Activated CD4-positive, alpha-beta memory T cell treated with anti-CD3 and anti-CD28 coated beads for 36 hours (primary cell): ENCODE data around the gene IFNLR1. TPM values are rescaled to one million over a fixed set of nuclear protein-coding genes. Genes with fewer than 3 reads are reported as not detected.

Source experiments
- CTCF ChIA-PET: fragments of 350-600 bp; sonication (Branson Sonifier 250); formaldehyde crosslinking; loops from one replicate; lab custom pipeline; 2021; ENCODE audit warnings: antibody characterized with exemption, inconsistent platforms; lab: Charles Lee
- POLR2A ChIA-PET: fragments of 350-600 bp; sonication (Branson Sonifier 250); formaldehyde crosslinking; loops from one replicate; lab custom pipeline; 2021; ENCODE audit warnings: antibody characterized with exemption; lab: Charles Lee
- DNase-seq: peaks from one replicate; pipeline ENCODE4 v3.0.0-alpha.2; 2020
- H3K27ac Mint-ChIP-seq: one replicate; pipeline ENCODE4 v1.8.0; 2021; ENCODE audit warnings: mixed read lengths
- H3K27me3 Mint-ChIP-seq: one replicate; pipeline ENCODE4 v1.8.0; 2021; ENCODE audit warnings: mixed read lengths
- H3K36me3 Mint-ChIP-seq: one replicate; pipeline ENCODE4 v1.8.0; 2021; ENCODE audit warnings: mixed read lengths
- H3K4me1 Mint-ChIP-seq: one replicate; pipeline ENCODE4 v1.8.0; 2021; ENCODE audit warnings: low read depth, mixed read lengths
- H3K4me3 Mint-ChIP-seq: one replicate; pipeline ENCODE4 v1.8.0; 2021; ENCODE audit warnings: mild to moderate bottlenecking, mixed read lengths
- H3K9me3 Mint-ChIP-seq: one replicate; pipeline ENCODE4 v1.8.0; 2021; ENCODE audit warnings: mixed read lengths
- intact Hi-C: fragments of 100-400 bp; cut with micrococcal nuclease; formaldehyde crosslinking; loops from one replicate; pipeline ENCODE4 v1.15.1; 2023
- total RNA-seq, 2 experiments: library from RNA; stranded (reverse); gene quantifications; one replicate each; pipeline ENCODE4 v1.2.3, GENCODE V29; 2021

The IFNLR1 gene
- total RNA-seq: 1 to 10 TPM; 6.2 to 10.0 TPM

DNA sequence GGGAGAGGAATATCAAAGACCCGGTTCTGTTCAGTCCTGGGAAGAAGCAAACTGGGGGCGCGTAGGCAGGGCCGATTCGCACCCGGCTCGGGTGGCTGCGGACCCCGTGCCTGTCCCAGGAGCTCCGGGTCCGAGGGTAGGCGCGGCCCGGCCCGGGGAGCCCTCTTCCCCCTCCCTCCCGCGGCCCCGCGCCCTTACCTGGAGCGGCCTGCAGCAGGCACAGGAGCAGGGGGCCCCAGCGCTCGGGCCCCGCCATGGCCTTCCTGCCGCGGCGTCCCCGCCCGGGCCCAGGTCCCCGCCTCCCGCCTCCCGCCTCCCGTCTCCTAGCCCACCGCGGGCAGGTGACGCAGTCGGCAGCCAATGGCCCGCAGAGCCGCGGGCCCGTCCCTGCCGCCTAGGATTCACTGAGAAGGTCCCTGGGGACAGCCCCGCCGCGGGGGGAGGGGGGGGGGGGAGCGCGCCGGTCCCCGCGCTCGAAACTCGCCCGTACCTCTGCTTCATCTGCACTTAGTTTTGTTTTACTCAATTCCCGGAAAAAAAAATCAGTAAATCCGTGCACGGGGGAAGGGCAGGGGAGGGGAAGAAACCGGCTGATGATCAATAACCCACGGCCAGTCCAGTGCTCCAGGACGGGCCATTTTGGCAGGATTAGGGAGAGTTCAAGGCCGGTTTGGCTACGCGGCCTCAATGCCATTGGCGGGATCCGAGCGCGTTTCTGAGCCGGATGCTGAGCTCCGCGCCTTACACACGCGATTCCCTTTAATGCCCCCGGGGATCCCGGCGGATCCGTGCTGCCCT, at the start of gene IFNLR1:
IFNLR1 (minus strand) TSS at position 297 of the 798 bp plus-strand sequence; CDS start at position 256, 41 bp downstream.
- peaks cover 2% of the 10 kb centered on the region for H3K36me3 Mint-ChIP-seq
- intact Hi-C loops: loop anchor here (1.0 to 5.0 kb wide), 2 partner anchors 37 to 115 kb away; no protein-coding TSS in a partner anchor
- H3K27ac Mint-ChIP-seq: peak within 1 kb of the TSS; percentile 54
- peaks cover 48% of the 10 kb centered on the region for H3K4me1 Mint-ChIP-seq
- H3K27me3 Mint-ChIP-seq: peaks cover 2% of the 10 kb centered on the region
- H3K9me3 Mint-ChIP-seq: peaks cover 5% of the 10 kb centered on the region
- ChIA-PET POLR2A (interaction anchor here (0.9 to 1.8 kb wide), 3 partner anchors 37 to 354 kb away, joined by 3 to 6 read pairs (median 3); partner anchors contain the start of gene SRSF10), CTCF (interaction anchor here (0.6 to 9.2 kb wide), 5 partner anchors 13 to 727 kb away, joined by 3 to 100 read pairs (median 29); no protein-coding TSS in a partner anchor)
- DNase-seq: peak; percentile 91
- H3K4me3 Mint-ChIP-seq: peak within 1 kb of the TSS; percentile 80

DNA sequence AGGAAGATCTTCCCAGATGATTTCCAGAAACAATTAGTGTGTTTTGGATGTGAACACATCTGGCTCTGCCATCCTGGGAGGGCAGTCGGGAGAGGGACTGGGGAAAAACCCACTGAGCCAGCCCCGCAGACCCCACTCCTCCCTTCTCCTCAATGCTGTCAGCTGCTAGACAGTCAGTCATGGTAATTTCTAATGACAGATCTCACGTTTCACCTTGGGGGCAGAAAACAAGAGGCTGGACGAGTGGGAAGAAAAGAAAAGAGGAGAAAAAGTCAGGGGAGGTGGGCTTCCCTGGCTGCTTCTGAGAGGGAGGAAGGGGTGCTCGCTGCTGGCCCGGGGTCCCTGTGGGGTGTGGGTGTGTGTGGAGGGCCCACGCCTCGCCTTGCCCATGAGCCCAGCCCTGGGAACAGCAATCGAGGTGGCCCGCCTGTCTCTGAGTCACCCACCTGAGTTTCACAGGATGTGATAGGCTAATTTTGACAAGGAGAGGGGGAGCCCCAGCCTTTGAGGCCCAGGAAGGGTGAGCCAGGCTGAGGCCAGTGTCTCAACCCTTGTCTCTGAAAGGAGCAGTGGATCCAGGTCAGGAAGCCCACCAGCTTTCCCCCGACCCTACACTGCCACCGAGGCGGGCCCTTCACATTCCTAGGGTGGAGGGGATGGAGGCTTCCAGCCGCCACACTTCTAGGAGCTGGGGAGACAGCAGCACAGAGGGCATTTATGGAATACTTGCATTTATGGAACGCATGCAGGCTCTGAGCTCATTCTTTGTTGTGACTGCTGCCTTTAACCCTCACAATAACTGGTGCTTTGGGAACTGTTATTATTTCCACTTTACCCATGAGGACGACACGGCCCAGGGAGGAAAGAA, 49.1 kb upstream of the IFNLR1 start:
- Mint-ChIP-seq H3K9me3 (peaks cover 4% of the 10 kb centered on the region), H3K27ac (no peak overlapping the region), H3K27me3 (peaks cover 21% of the 10 kb centered on the region), H3K4me3 (no peak overlapping the region), H3K4me1 (peaks cover 16% of the 10 kb centered on the region), H3K36me3 (no peaks in the 10 kb centered on the region)
- ChIA-PET POLR2A (no interaction called here), CTCF (interaction anchor here (0.9 to 1.7 kb wide), 2 partner anchors 37 to 86 kb away, joined by 4 to 8 read pairs; no protein-coding TSS in a partner anchor)
- intact Hi-C loops: loop anchor here (5.0 kb wide), 2 partner anchors 44 to 86 kb away; no protein-coding TSS in a partner anchor
- peak; percentile 83 for DNase-seq

DNA sequence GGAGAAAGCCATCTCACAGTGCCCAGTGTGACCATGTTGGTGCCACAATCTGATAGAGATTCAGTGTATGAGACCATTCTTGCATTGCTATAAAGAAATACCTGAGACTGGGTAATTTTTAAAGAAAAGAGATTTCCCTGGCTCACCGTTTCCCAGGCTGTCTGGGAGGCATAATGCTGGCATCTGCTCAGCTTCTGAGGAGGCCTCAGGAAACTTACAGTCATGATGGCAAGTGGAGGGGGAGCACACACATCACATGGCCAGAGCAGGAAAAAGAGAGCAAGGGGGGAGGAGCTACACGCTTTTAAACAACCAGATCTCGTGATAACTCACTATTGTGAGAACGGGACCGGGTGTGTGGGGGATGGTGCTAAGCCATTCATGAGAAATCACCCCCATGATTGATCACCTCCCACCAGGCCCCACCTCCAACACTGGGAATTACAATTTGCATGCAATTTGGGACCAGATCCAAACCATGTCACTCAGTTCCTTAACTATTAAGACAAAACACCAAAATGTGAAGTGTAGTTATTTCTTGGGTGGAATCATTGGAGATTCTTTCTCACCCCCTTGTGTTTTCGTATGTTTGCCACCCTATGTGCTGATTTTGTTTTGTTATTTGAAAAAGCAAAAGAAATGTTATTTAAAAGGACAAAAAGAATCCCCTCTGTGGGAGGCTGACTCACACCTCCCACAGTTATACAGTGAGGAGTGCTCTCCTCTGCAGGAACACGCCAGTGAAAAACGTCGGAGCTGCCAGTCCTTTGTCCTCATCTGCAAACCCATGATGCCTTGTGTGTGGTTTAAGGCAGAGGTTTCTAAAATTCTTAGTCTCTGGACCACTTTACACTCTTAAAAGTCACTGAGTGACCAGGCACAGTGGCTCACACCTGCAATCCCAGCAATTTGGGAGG, 46.9 kb upstream of the IFNLR1 start:
- CTCF ChIA-PET: interaction anchor here (1.0 kb wide), 1 partner anchor 157 kb away, joined by 3 read pairs; no protein-coding TSS in a partner anchor
- no peak overlapping the region for H3K27ac Mint-ChIP-seq

DNA sequence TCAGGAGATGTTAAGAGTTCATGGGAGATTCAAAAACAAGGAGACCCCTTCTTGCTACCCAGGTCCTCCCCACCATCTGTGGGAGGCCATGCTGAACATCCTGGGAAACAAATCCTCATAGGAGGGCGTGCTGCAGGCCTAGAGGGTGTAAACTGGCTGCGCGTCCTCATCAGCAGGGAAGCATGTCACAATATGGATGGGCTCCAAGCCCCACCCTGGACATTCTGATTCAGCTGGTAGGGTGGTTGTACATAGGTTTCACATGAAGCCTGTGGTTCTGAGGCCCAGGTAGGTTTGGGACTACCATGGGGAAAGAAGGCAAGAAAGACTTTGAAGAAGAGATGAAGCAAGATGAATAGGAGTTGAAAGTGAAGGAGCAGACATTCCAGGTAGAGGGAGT, 44.6 kb upstream of the IFNLR1 start:
- H3K9me3 Mint-ChIP-seq: peaks cover 4% of the 10 kb centered on the region
- DNase-seq: no peak
- peaks cover 12% of the 10 kb centered on the region for H3K27me3 Mint-ChIP-seq
- intact Hi-C loops: no loop called here
- peaks cover 23% of the 10 kb centered on the region for H3K4me1 Mint-ChIP-seq
- CTCF ChIA-PET: interaction anchor here (1.2 kb wide), 1 partner anchor 30 kb away, joined by 4 read pairs; no protein-coding TSS in a partner anchor
- POLR2A ChIA-PET: no interaction called here
- H3K27ac Mint-ChIP-seq: no peak overlapping the region
- no peak overlapping the region for H3K4me3 Mint-ChIP-seq
- H3K36me3 Mint-ChIP-seq: no peaks in the 10 kb centered on the region

More for the DNA sequence above, 46.9 kb upstream of the IFNLR1 start:
- no peak for DNase-seq
- no peak overlapping the region for H3K4me3 Mint-ChIP-seq
- peaks cover 4% of the 10 kb centered on the region for H3K9me3 Mint-ChIP-seq
- H3K36me3 Mint-ChIP-seq: no peaks in the 10 kb centered on the region
- intact Hi-C loops: no loop called here
- POLR2A ChIA-PET: no interaction called here
- peaks cover 21% of the 10 kb centered on the region for H3K27me3 Mint-ChIP-seq
- H3K4me1 Mint-ChIP-seq: peaks cover 16% of the 10 kb centered on the region

DNA sequence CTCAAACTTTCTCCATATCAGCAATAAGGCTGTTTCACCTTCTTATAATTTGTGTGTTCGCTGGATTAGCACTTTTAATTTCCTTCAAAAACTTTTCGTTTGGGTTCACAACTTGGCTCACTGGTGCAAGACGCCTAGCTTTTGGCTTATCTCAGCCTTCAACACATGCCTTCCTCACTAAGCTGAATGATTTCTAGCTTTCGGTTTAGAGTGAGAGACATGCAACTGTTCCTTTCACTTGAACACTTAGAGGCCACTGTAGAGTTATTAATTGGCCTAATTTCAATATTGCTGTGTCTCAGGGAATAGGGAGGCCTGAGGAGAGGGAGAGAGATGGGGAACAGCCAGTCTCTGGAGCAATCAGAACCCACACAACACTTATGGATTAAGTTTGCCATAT, 41.2 kb upstream of the IFNLR1 start:
- ChIA-PET CTCF (interaction anchor here (1.6 to 2.3 kb wide), 3 partner anchors 27 to 164 kb away, joined by 3 to 18 read pairs (median 9); no protein-coding TSS in a partner anchor), POLR2A (no interaction called here)
- Mint-ChIP-seq H3K36me3 (no peaks in the 10 kb centered on the region), H3K4me3 (no peak overlapping the region), H3K9me3 (no peaks in the 10 kb centered on the region), H3K27me3 (peaks cover 6% of the 10 kb centered on the region), H3K4me1 (peaks cover 14% of the 10 kb centered on the region), H3K27ac (no peak overlapping the region)
- intact Hi-C loops: no loop called here
- DNase-seq: no peak

DNA sequence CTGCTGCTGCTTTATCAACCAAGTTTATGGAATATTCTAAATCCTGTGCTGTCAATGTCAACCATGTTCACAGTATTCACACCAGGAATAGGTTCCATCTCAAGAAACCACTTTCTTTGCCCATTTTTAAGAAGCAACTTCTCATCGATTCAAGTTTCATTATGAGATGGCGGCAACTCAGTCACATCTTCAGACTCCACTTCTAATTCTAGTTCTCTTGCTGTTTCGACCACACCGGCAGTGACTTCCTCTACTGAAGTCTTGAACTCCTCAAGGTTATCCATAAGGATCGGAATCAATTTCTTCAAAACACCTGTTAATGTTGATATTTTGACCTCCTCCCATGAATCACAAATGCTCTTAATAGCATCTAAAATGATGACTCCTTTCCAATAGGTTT, 39.7 kb upstream of the IFNLR1 start:
- peaks cover 14% of the 10 kb centered on the region for H3K27me3 Mint-ChIP-seq

DNA sequence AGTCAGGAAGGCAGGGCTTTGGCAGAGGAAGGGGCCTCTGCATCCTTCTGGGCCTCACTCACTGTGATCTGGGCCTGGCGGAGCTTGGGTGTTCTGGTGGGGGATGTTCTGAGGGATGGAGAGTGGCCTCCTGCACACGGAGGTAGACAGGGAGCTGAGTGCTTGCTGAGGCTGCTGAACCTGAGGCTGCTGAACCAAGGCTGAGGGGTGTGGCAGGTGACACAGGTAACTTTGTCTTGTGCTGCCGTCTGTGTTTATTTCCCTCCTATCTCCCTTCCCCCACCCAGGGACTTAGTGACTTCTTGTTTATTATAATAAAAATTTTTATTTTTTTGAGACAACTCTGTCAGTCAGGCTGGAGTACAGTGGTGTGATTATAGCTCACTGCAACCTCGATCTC, 37.7 kb upstream of the IFNLR1 start:
- intact Hi-C loops: no loop called here
- H3K9me3 Mint-ChIP-seq: no peaks in the 10 kb centered on the region
- H3K27ac Mint-ChIP-seq: no peak overlapping the region
- peaks cover 18% of the 10 kb centered on the region for H3K27me3 Mint-ChIP-seq
- ChIA-PET CTCF (interaction anchor here (1.9 kb wide), 1 partner anchor 25 kb away, joined by 6 read pairs; no protein-coding TSS in a partner anchor), POLR2A (no interaction called here)
- no peaks in the 10 kb centered on the region for H3K36me3 Mint-ChIP-seq
- H3K4me3 Mint-ChIP-seq: no peak overlapping the region
- no peak for DNase-seq
- peaks cover 14% of the 10 kb centered on the region for H3K4me1 Mint-ChIP-seq

More for the DNA sequence above, 39.7 kb upstream of the IFNLR1 start:
- no peaks in the 10 kb centered on the region for H3K9me3 Mint-ChIP-seq
- peaks cover 14% of the 10 kb centered on the region for H3K4me1 Mint-ChIP-seq
- H3K27ac Mint-ChIP-seq: no peak overlapping the region
- POLR2A ChIA-PET: no interaction called here
- CTCF ChIA-PET: interaction anchor here (1.6 to 2.3 kb wide), 3 partner anchors 25 to 165 kb away, joined by 3 to 18 read pairs (median 9); no protein-coding TSS in a partner anchor
- DNase-seq: peak; percentile 27
- intact Hi-C loops: no loop called here
- H3K36me3 Mint-ChIP-seq: no peaks in the 10 kb centered on the region
- H3K4me3 Mint-ChIP-seq: no peak overlapping the region

DNA sequence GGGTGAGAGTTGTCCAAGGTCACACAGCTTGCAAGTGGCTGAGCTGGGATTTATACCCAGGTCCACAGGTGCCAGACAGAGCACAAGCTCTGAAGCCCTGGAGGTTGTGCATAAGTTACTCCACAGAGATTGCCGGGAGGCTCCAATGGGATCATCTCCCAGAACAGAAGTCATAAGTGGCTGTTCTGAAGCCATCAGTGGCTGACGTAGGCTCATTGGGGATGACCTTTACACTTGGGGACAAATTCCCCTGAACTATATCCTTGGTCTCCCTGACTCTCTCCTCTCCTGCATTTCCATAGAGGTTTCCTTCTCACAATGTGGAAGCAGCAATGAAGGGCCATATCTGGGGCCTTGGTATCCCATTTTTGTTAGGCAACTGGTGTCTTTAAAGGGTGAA, 37.0 kb upstream of the IFNLR1 start:
- no peak for DNase-seq
- CTCF ChIA-PET: interaction anchor here (0.6 to 1.9 kb wide), 2 partner anchors 25 to 168 kb away, joined by 4 to 6 read pairs; no protein-coding TSS in a partner anchor
- H3K36me3 Mint-ChIP-seq: no peaks in the 10 kb centered on the region

DNA sequence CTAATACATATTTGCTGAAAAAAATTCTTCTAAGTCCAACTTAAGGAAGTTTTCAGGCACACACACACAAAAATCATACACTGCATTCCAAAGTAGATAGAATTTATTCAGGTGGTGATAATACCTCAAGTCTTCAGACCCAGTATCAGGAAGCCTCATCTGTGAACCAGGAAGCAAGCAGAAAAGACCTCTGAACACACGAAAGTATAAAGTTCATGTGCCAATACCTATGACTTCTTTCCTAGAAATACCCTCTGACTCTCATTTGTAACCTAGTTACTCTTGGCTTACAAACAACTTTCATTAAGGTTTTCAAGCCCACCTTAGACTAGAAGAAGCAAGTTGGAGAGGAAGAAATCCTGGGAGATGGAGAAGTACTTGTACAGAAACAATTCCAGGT, 35.7 kb upstream of the IFNLR1 start:
- POLR2A ChIA-PET: no interaction called here
- intact Hi-C loops: no loop called here
- no peak for DNase-seq
- H3K4me3 Mint-ChIP-seq: no peak overlapping the region
- CTCF ChIA-PET: interaction anchor here (0.9 to 1.3 kb wide), 3 partner anchors 20 to 168 kb away, joined by 3 to 5 read pairs (median 4); no protein-coding TSS in a partner anchor
- peaks cover 26% of the 10 kb centered on the region for H3K27me3 Mint-ChIP-seq
- H3K4me1 Mint-ChIP-seq: peaks cover 8% of the 10 kb centered on the region
- H3K27ac Mint-ChIP-seq: no peak overlapping the region
- H3K36me3 Mint-ChIP-seq: no peaks in the 10 kb centered on the region
- no peaks in the 10 kb centered on the region for H3K9me3 Mint-ChIP-seq

More for the DNA sequence above, 37.0 kb upstream of the IFNLR1 start:
- H3K27ac Mint-ChIP-seq: no peak overlapping the region
- intact Hi-C loops: no loop called here
- peaks cover 14% of the 10 kb centered on the region for H3K4me1 Mint-ChIP-seq
- H3K9me3 Mint-ChIP-seq: no peaks in the 10 kb centered on the region
- no peak overlapping the region for H3K4me3 Mint-ChIP-seq
- H3K27me3 Mint-ChIP-seq: peaks cover 20% of the 10 kb centered on the region
- POLR2A ChIA-PET: no interaction called here

DNA sequence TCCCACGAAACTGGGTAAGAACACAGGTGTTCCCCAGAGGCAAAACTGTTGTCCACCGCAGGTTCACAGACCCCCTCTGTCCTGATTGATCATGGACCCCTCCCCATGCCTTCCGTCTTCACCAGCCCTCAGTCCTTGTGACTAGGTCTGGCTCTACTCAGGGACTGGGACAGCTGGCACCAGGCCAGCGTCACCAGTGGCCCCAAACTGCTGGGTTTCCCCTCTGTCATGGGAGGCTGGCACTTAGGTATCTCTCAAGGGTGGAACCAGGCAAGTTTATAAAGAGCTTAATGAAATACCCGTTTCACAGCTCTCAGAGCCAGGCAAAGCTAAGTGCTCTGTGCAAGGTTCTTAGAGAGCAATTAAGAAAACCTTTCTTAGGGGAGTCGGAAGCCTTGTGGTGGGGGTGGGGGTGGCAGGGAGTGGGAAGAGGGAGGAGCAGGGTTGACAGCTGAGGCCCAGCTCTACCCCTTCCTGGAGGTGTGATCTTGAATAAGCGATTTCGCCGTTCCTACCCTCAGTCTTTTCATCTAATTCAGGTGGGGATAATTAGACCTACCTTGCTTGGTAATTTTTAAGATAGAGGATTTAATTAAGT, 35.0 kb upstream of the IFNLR1 start:
- H3K4me3 Mint-ChIP-seq: no peak overlapping the region
- peaks cover 8% of the 10 kb centered on the region for H3K4me1 Mint-ChIP-seq
- intact Hi-C loops: no loop called here
- ChIA-PET POLR2A (interaction anchor here (0.6 kb wide), 1 partner anchor 23 kb away, joined by 3 read pairs; no protein-coding TSS in a partner anchor), CTCF (interaction anchor here (0.9 to 1.3 kb wide), 3 partner anchors 20 to 169 kb away, joined by 3 to 5 read pairs (median 4); no protein-coding TSS in a partner anchor)
- H3K9me3 Mint-ChIP-seq: no peaks in the 10 kb centered on the region
- H3K27ac Mint-ChIP-seq: no peak overlapping the region
- H3K36me3 Mint-ChIP-seq: no peaks in the 10 kb centered on the region
- peaks cover 30% of the 10 kb centered on the region for H3K27me3 Mint-ChIP-seq
- no peak for DNase-seq
